Measurements from ENCODE around the gene HELZ. TPM values are rescaled to one million over a fixed set of nuclear protein-coding genes. Genes with fewer than 3 reads are reported as not detected.

The HELZ gene
- total and polyA plus RNA-seq, 4 donors = 2.8 to 75.7 (median 25.5) TPM

- WGBS, 2 donors = 84 to 89% methylated on average over 19 of the region's 19 CpGs
These were observed 190.9 kb downstream of the HELZ start for GRCh38 chr17:67054011-67054591.

GRCh38 chr17:67053438-67054000, 191.5 kb downstream of the HELZ start:
- Histone ChIP-seq H3K4me1 (ENCODE audit: control insufficient read depth in 1 of 2, insufficient read depth in 2 of 2, low read length in 2 of 2) (no peaks in the 10 kb centered on the region), H3K4me3 (ENCODE audit: low read length in 2 of 2) (no peak overlapping the region), H3K27me3 (ENCODE audit: control insufficient read depth in 1 of 2, insufficient read depth in 2 of 2, low read length in 1 of 2) (no peaks in the 10 kb centered on the region), H3K36me3 (ENCODE audit: control insufficient read depth in 1 of 2, insufficient read depth in 2 of 2, low read length in 1 of 2) (no peaks in the 10 kb centered on the region), H3K9me3 (ENCODE audit: control insufficient read depth, low read length) (peaks cover 2% of the 10 kb centered on the region), H3K27ac (ENCODE audit: low read depth in 1 of 2, low read length in 2 of 2) (no peak overlapping the region)
- 91 to 92% methylated on average over 9 of the region's 9 CpGs for WGBS, 2 donors
- intact Hi-C loops (cut with DNase I) = no loop called here
- no peak for ATAC-seq (ENCODE audit: low FRiP score)
- no peak for DNase-seq

More at GRCh38 chr17:67054011-67054591, 190.9 kb downstream of the HELZ start:
- DNase-seq = no peak
- H3K4me3 ChIP-seq (ENCODE audit: low read length in 2 of 2) = no peak overlapping the region
- H3K36me3 ChIP-seq (ENCODE audit: control insufficient read depth in 1 of 2, insufficient read depth in 2 of 2, low read length in 1 of 2) = no peaks in the 10 kb centered on the region
- H3K27ac ChIP-seq (ENCODE audit: low read depth in 1 of 2, low read length in 2 of 2) = no peak overlapping the region
- peaks cover 2% of the 10 kb centered on the region for H3K9me3 ChIP-seq (ENCODE audit: control insufficient read depth, low read length)
- intact Hi-C loops (cut with DNase I) = no loop called here
- ATAC-seq (ENCODE audit: low FRiP score) = no peak
- no peaks in the 10 kb centered on the region for H3K27me3 ChIP-seq (ENCODE audit: control insufficient read depth in 1 of 2, insufficient read depth in 2 of 2, low read length in 1 of 2)
- H3K4me1 ChIP-seq (ENCODE audit: control insufficient read depth in 1 of 2, insufficient read depth in 2 of 2, low read length in 2 of 2) = no peaks in the 10 kb centered on the region

DNA sequence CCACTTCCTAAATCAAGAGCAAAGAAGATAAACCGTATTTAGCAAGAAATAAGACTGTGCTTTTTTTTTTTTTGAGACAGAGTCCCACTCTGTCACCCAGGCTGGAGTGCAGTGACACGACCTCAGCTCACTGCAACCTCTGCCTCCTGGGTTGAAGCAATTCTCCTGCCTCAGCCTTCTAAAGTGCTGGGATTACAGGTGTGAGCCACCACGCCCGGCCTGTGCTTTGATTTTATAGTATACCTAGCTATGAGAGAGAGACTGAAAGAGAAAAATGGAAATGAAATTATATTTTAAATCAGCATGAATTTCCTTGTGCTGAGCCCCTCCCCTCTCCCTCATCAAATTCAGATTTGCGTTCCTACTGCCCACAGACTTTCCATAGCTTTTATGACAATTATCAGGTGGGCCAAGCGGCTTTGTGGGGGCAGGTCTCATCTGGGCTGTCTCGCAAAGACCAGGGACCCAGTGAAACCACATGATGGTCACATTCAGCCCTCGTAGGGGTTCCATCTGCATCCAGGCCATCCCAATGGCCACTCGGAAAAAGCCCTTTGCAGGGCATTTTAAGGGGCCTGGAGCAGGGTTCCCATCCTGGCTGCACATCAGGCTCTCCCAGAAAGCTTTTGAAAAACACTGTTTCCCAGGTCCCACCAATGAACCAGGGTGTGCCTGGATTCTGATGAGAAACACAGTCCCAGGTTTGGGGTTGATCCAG, 192.1 kb downstream of the HELZ start:
- intact Hi-C loops (cut with DNase I) = no loop called here
- H3K4me1 ChIP-seq (ENCODE audit: control insufficient read depth in 1 of 2, insufficient read depth in 2 of 2, low read length in 2 of 2) = no peaks in the 10 kb centered on the region
- H3K27ac ChIP-seq (ENCODE audit: low read depth in 1 of 2, low read length in 2 of 2) = no peak overlapping the region
- no peak overlapping the region for H3K4me3 ChIP-seq (ENCODE audit: low read length in 2 of 2)
- H3K27me3 ChIP-seq (ENCODE audit: control insufficient read depth in 1 of 2, insufficient read depth in 2 of 2, low read length in 1 of 2) = no peaks in the 10 kb centered on the region
- WGBS, 2 donors = 95 to 96% methylated on average over 9 of the region's 9 CpGs
- no peak for DNase-seq
- H3K9me3 ChIP-seq (ENCODE audit: control insufficient read depth, low read length) = peaks cover 2% of the 10 kb centered on the region
- ATAC-seq (ENCODE audit: low FRiP score) = no peak
- no peaks in the 10 kb centered on the region for H3K36me3 ChIP-seq (ENCODE audit: control insufficient read depth in 1 of 2, insufficient read depth in 2 of 2, low read length in 1 of 2)

- intact Hi-C loops (cut with DNase I) = no loop called here
- H3K27me3 ChIP-seq (ENCODE audit: control insufficient read depth in 1 of 2, insufficient read depth in 2 of 2, low read length in 1 of 2) = no peaks in the 10 kb centered on the region
- 95 to 96% methylated on average over 5 of the region's 5 CpGs for WGBS, 2 donors
- H3K4me1 ChIP-seq (ENCODE audit: control insufficient read depth in 1 of 2, insufficient read depth in 2 of 2, low read length in 2 of 2) = no peaks in the 10 kb centered on the region
- no peak overlapping the region for H3K4me3 ChIP-seq (ENCODE audit: low read length in 2 of 2)
- H3K9me3 ChIP-seq (ENCODE audit: control insufficient read depth, low read length) = peaks cover 4% of the 10 kb centered on the region
- H3K36me3 ChIP-seq (ENCODE audit: control insufficient read depth in 1 of 2, insufficient read depth in 2 of 2, low read length in 1 of 2) = no peaks in the 10 kb centered on the region
- ATAC-seq (ENCODE audit: low FRiP score) (no peak), DNase-seq (no peak)
- no peak overlapping the region for H3K27ac ChIP-seq (ENCODE audit: low read depth in 1 of 2, low read length in 2 of 2)
These were observed 193.2 kb downstream of the HELZ start for GRCh38 chr17:67051837-67052236.

- intact Hi-C loops (cut with DNase I) = no loop called here
These were observed 193.8 kb downstream of the HELZ start for GRCh38 chr17:67051155-67051538.

GRCh38 chr17:67050471-67051154, 194.4 kb downstream of the HELZ start:
- Histone ChIP-seq H3K9me3 (ENCODE audit: control insufficient read depth, low read length) (peaks cover 2% of the 10 kb centered on the region), H3K27ac (ENCODE audit: low read depth in 1 of 2, low read length in 2 of 2) (no peak overlapping the region), H3K4me1 (ENCODE audit: control insufficient read depth in 1 of 2, insufficient read depth in 2 of 2, low read length in 2 of 2) (no peaks in the 10 kb centered on the region), H3K36me3 (ENCODE audit: control insufficient read depth in 1 of 2, insufficient read depth in 2 of 2, low read length in 1 of 2) (no peaks in the 10 kb centered on the region), H3K4me3 (ENCODE audit: low read length in 2 of 2) (no peak overlapping the region), H3K27me3 (ENCODE audit: control insufficient read depth in 1 of 2, insufficient read depth in 2 of 2, low read length in 1 of 2) (no peaks in the 10 kb centered on the region)
- intact Hi-C loops (cut with DNase I) = no loop called here
- 81 to 88% methylated on average over 6 of the region's 6 CpGs for WGBS, 2 donors
- no peak for DNase-seq
- ATAC-seq (ENCODE audit: low FRiP score) = no peak

More at GRCh38 chr17:67051155-67051538, 193.8 kb downstream of the HELZ start:
- H3K9me3 ChIP-seq (ENCODE audit: control insufficient read depth, low read length) = peaks cover 4% of the 10 kb centered on the region
- ATAC-seq (ENCODE audit: low FRiP score) = no peak
- no peaks in the 10 kb centered on the region for H3K27me3 ChIP-seq (ENCODE audit: control insufficient read depth in 1 of 2, insufficient read depth in 2 of 2, low read length in 1 of 2)
- DNase-seq = no peak
- no peaks in the 10 kb centered on the region for H3K4me1 ChIP-seq (ENCODE audit: control insufficient read depth in 1 of 2, insufficient read depth in 2 of 2, low read length in 2 of 2)
- no peak overlapping the region for H3K4me3 ChIP-seq (ENCODE audit: low read length in 2 of 2)
- H3K36me3 ChIP-seq (ENCODE audit: control insufficient read depth in 1 of 2, insufficient read depth in 2 of 2, low read length in 1 of 2) = no peaks in the 10 kb centered on the region
- WGBS, 2 donors = 79 to 84% methylated on average over 4 of the region's 4 CpGs
- no peak overlapping the region for H3K27ac ChIP-seq (ENCODE audit: low read depth in 1 of 2, low read length in 2 of 2)

DNA sequence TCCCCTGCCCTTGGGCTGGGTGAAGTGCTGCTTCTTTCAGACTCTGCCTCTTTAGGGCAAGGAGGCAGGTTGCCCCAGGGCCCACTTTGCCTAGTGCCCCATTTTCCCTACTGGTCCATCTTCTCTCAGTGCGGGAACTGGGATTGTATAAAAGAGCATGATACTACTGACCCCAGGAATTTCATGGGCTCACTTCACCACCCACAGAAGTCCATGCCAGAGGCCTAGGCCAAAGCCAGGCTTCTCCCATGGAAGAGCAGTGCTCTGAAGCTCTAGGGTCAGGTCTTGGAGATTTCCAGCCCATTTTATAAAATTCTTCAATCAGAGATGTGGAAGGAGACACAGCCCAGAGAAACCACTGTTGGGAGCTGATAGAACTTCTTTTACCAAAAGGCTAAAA, 194.9 kb downstream of the HELZ start:
- intact Hi-C loops (cut with DNase I) = no loop called here
- H3K27me3 ChIP-seq (ENCODE audit: control insufficient read depth in 1 of 2, insufficient read depth in 2 of 2, low read length in 1 of 2) = no peaks in the 10 kb centered on the region
- H3K4me3 ChIP-seq (ENCODE audit: low read length in 2 of 2) = no peak overlapping the region
- peaks cover 2% of the 10 kb centered on the region for H3K9me3 ChIP-seq (ENCODE audit: control insufficient read depth, low read length)
- H3K4me1 ChIP-seq (ENCODE audit: control insufficient read depth in 1 of 2, insufficient read depth in 2 of 2, low read length in 2 of 2) = no peaks in the 10 kb centered on the region
- WGBS, 2 donors = 99 to 100% methylated on average over 1 of the region's 1 CpG
- H3K36me3 ChIP-seq (ENCODE audit: control insufficient read depth in 1 of 2, insufficient read depth in 2 of 2, low read length in 1 of 2) = no peaks in the 10 kb centered on the region
- DNase-seq = no peak
- ATAC-seq (ENCODE audit: low FRiP score) = no peak
- no peak overlapping the region for H3K27ac ChIP-seq (ENCODE audit: low read depth in 1 of 2, low read length in 2 of 2)

- Histone ChIP-seq H3K36me3 (ENCODE audit: control insufficient read depth in 1 of 2, insufficient read depth in 2 of 2, low read length in 1 of 2) (no peaks in the 10 kb centered on the region), H3K27ac (ENCODE audit: low read depth in 1 of 2, low read length in 2 of 2) (no peak overlapping the region), H3K4me3 (ENCODE audit: low read length in 2 of 2) (no peak overlapping the region), H3K27me3 (ENCODE audit: control insufficient read depth in 1 of 2, insufficient read depth in 2 of 2, low read length in 1 of 2) (no peaks in the 10 kb centered on the region), H3K4me1 (ENCODE audit: control insufficient read depth in 1 of 2, insufficient read depth in 2 of 2, low read length in 2 of 2) (no peaks in the 10 kb centered on the region), H3K9me3 (ENCODE audit: control insufficient read depth, low read length) (peaks cover 2% of the 10 kb centered on the region)
- WGBS, 2 donors = 81 to 84% methylated on average over 5 of the region's 5 CpGs
- no peak for DNase-seq
- no peak for ATAC-seq (ENCODE audit: low FRiP score)
- intact Hi-C loops (cut with DNase I) = no loop called here
These were observed 195.8 kb downstream of the HELZ start for GRCh38 chr17:67049025-67049739.

All from aorta (tissue), 5 donors.